22Rv1 (cell line): ENCODE measurements around the gene DSPP.

Experiments used
- H3K27ac ChIP-seq: fragments of 450-650 bp; 2 replicates; pipeline ENCODE4 v1.5.1; 2017
- CTCF ChIP-seq: fragments of 450-650 bp; IDR thresholded peaks from 2 replicates; pipeline ENCODE4 v1.5.1; 2017; ENCODE audit warnings: mild to moderate bottlenecking
- ZFX ChIP-seq: fragments of 450-650 bp; IDR thresholded peaks from 2 replicates; pipeline ENCODE4 v1.6.1; 2017; ENCODE audit warnings: antibody characterized with exemption, borderline replicate concordance

Gene DSPP

GRCh38 chr4:87654487-87655044 lies 46.2 kb downstream of the DSPP start:
- H3K27ac ChIP-seq: no peak overlapping the region
- TF ChIP-seq CTCF: no peak
- no peak for TF ChIP-seq ZFX

GRCh38 chr4:87657525-87657924 lies 49.2 kb downstream of the DSPP start:
- TF ChIP-seq ZFX: no peak
- TF ChIP-seq CTCF: no peak
- H3K27ac ChIP-seq: no peak overlapping the region

GRCh38 chr4:87659247-87659931 lies 51.1 kb downstream of the DSPP start:
- H3K27ac ChIP-seq: no peak overlapping the region
- TF ChIP-seq ZFX (no peak), CTCF (no peak)

- H3K27ac ChIP-seq: no peak overlapping the region
- TF ChIP-seq CTCF (no peak), ZFX (no peak)
Observed at GRCh38 chr4:87662871-87663270, 54.5 kb downstream of the DSPP start.
